ENCODE data around the gene FBXW11.

DNA sequence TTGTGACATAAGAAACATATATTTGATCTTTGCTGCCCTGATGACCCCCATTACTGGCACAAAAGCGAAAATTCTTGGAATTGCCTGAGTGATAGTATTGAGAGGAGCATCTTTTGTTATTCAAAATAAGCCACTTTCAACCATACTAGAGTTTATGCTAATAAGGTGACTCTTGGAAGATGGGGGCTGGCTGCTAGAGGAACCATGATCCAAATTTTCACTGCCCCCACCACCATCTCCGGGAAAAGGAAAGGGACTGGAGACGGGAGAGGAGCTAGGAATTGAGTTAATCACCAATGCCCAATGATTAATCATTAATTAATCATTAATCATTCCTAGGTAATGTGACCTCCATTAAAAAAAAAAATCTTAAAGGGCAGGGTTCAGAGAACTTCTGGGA, 25.6 kb downstream of the FBXW11 start:
- TF ChIP-seq POLR2AphosphoS5 (IDR thresholded peaks at IDR 0.05) (no peak), TAF1 (IDR thresholded peaks at IDR 0.05; ENCODE audit: low read depth) (no peak)
- TF ChIP-seq, protein P1, sequence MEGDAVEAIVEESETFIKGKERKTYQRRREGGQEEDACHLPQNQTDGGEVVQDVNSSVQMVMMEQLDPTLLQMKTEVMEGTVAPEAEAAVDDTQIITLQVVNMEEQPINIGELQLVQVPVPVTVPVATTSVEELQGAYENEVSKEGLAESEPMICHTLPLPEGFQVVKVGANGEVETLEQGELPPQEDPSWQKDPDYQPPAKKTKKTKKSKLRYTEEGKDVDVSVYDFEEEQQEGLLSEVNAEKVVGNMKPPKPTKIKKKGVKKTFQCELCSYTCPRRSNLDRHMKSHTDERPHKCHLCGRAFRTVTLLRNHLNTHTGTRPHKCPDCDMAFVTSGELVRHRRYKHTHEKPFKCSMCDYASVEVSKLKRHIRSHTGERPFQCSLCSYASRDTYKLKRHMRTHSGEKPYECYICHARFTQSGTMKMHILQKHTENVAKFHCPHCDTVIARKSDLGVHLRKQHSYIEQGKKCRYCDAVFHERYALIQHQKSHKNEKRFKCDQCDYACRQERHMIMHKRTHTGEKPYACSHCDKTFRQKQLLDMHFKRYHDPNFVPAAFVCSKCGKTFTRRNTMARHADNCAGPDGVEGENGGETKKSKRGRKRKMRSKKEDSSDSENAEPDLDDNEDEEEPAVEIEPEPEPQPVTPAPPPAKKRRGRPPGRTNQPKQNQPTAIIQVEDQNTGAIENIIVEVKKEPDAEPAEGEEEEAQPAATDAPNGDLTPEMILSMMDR (IDR thresholded peaks at IDR 0.05; ENCODE audit: poor library complexity, severe bottlenecking), result no peak
